ELF-1 (cell line): ENCODE measurements around the gene MAGI1.

Experiments
- DNase-seq: peaks from one replicate; pipeline ENCODE4 v3.0.0-alpha.2; 2016; ENCODE audit warnings: low read depth, low spot score

MAGI1 gene

DNA sequence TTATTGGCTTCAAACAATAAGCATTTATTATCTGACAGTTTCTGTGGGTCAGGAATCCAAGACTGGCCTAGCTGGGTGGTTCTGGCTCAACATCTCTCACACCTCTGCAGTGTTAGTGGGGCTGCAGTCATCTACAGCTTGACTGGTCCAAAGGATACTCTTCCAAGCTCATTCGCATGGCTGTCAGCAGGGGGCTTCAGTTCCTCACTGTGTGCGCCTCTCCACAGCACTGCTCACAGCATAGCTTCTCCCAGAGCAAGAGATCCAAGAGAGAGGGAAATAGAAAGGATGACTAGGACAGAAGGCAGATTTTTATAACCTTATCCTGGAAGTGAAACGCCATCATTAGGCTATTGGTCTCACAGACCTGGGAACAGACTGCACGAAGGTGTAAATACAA lies 64.2 kb downstream of the MAGI1 start:
- peak; percentile 54 for DNase-seq

DNA sequence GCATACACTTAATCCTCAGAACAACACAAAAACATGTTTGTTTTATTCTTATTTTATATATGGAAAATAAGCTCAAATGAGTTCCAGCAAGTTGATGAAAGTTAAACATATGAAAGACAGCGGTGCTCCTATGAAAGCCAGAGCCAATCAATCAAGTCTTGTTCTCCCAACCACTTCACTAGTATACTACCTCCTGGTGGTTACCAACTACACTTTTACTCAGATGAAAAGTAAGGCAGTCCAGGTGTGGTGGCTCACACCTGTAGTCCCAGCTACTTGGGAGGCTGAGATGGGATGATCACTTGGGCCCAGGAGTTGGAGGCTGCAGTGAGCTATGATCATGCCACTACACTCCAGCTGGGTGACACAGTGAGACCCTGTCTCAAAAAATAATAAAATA lies 66.0 kb downstream of the MAGI1 start:
- no peak for DNase-seq

DNA sequence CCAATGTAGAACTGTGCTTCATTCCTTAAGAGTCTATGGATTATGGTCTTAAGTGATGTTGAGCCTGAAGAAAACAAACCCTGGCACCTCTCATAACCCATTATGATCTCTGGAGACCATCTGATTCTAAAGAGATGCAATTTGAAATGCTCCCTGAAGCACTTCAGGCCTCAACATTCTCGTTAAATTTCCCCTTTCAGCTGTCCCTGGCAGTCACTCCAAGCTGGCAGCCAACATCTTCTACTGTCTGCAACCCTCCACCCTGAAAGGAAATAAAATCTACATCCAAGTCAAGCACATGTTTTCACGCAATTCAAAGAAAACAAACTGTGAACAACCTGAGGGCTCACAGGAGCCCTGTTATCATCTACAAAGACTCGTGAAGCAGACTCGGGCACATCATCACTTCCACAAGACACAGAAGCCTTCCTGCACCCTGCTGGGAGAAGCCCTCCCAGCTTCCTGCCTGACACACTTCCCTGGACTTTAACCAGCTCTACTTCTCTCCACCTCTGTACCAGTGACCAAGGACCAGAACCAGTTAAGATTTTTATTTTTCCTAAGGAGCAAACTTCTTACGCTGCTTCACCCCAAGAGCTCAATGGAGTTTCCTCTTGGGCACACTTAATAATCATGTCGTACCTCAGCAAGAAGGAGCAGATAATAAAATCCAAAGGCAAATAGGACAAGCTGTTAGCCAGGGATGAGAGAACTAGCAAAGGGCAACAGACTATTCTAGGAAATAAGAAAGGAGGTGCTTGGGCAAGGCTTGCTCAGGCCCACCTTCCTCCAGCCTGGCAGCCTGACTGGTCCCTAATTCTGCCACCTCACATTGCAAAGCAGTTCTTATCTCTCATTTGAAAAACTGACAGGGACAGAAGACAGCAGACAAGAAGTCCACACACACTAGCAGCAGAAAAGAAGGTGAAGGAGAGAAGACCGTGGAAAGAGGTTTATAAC lies 67.1 kb downstream of the MAGI1 start:
- DNase-seq = peak; percentile 58

DNA sequence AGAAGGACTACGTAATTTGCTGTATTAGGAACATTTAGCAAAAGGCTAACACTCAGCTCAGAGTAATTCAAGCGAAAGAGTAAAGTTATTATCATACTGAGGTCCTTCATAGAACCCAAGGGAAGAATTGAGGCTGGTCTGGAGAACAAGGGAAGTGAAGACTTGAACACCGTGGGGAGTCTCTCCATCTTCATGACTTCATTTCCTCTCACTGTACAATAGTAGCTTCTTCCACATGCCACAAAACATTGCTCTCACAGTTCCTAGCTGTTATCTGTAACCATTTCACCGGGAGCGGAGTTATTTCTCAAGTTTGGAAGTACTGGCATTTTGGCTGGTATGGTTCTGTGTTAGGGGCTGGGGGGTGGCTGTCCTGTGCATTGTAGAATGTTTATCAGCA lies 69.7 kb downstream of the MAGI1 start:
- no peak for DNase-seq

DNA sequence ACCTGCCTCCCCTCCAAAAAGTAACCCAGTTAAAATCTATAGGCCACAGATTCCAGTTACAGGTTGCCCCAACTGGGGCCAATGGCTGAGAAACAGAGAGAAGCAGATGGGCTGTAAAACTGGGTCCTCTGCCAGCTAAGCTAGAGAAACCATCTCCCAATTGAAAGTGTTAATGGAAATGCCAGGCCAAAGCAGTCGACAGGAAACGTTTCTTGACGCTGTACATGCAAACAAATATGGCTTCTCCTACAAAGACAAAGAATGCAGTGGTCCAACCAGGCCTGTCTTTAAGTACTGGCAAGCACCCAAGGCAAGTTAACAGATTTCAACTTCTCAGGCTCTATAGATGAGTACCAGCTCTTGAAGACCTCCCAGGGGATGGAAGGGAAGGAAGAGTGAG lies 71.3 kb downstream of the MAGI1 start:
- DNase-seq = no peak

DNA sequence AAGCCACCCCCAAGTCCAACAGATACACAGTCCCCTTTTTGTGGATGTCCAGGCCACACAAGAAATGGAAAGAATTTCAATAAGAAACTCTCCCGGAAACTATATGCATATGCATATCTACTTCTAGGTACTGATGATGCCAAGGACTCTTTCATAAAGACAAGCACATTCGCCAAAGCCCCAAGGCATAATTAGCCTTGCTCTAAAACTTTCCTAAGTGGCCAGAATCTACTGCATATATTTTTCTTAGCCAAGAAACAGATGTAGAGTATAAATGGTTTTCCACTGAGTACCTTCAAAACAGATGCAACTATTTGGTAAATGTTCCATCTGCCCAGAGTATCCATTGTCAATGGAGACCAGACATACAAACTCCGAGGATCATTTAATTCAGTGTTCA lies 73.9 kb downstream of the MAGI1 start:
- no peak for DNase-seq

DNA sequence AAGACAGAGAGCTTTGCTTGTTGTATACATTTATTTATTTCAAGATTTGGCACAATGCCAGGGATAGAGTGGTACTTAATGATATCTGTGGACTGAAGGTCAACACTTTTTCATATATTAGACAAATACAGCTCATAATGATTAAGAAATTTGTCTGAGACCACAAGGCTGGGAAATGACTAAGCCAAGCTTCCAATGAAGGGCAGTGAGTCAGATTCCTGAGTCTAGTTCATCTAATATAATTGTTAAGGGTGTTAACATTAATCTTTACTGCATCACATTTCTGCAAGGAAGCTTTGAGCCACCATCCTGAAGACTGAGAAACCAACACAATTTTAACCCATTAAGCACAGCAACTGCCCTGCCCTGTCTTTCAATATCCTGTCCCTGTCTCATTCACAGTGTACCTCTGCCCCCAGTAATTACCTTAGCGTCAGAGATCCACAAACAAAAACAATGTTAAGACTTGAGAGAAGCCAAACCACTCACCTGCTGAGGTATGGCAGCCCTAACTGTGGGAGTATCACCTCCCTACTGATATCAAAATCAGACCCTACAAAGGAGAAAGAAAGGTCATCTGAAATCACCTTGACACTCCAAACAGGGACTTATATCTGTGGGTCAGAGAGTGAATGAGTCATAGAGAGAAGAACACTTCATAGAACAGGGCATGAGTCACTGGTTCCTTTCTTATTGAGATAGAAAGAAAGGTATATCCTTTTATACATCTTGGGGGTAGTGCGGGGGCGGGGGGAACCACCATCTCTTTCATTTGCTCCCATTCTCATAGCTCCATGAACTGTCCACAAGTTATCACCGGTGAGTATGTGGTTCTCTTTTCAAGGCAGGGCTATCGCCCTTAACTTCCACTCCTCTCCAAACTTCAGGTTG lies 74.7 kb downstream of the MAGI1 start:
- DNase-seq = no peak

DNA sequence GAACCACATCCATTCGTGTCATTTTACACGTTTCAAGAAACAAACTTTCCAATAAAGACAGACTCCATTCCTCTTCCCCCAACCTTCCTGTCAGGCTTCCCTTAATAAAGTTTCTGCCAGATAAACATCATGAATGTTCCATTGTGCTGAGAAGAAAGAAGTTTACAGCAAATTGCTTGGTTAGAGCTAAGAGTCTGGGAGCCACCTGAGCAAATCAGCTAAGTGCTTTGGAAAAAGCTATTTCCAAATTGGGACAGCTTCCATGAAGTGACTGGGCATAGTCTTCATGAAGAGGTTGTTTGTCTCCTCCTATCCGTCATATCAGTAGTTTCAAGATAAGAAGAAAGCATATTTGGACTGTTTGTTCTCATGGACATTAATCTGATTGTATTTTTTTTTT lies 77.0 kb downstream of the MAGI1 start:
- no peak for DNase-seq

DNA sequence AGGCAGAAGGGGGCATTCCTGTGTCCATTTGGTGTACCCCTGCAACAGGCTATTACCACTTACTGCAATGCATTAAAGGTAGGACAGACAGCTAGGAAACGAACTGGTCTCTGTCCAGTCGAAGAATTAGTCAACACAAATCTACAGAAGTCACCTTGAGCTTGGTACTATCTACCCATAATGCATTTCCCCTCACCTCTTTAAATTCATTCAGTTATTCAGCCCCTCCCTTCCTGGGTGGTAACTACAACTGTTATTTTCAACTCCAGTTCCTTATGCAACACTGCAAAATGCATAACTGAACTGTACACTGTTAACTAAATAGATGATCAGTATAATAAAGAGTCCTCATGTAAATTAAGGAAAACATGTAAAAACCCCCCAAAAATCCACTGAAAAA lies 77.6 kb downstream of the MAGI1 start:
- DNase-seq = no peak

DNA sequence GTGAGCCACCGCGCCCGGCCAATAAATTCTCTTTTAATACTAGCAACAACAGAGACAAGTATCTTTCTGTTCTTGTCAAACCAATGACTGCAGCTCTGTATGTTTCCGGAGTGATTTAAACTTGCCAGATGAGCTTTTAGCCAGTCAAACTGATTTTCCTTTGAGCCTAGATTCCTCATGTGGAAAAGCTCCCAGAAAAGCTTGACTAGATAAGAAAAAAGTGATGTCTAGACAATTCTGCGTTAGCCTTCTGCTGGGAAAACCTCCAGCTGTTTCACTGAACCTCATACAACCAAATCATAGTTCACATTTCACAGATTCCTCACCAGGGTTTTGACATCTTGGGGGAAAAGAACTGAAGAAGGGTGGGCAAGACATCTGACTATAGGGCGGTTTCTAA lies 78.6 kb downstream of the MAGI1 start:
- DNase-seq = no peak

DNA sequence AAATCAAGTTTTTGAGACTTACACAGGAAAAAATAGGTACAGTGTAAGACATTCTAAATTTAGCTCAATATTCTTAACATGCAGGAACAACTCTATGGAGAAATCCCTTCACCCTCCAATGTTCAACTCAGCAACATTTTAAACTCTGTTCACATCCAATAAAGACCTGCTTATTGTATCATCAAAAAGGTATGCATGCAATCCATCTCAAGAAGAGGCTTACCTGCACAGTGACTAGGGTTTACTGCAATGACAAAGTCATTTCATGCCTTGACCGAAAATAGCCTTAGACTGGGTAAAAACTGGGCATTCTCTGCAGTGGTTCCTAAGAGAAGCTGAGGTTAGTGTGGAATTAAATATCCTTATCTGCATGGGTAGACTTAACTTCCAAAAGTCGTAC lies 80.5 kb downstream of the MAGI1 start:
- no peak for DNase-seq

DNA sequence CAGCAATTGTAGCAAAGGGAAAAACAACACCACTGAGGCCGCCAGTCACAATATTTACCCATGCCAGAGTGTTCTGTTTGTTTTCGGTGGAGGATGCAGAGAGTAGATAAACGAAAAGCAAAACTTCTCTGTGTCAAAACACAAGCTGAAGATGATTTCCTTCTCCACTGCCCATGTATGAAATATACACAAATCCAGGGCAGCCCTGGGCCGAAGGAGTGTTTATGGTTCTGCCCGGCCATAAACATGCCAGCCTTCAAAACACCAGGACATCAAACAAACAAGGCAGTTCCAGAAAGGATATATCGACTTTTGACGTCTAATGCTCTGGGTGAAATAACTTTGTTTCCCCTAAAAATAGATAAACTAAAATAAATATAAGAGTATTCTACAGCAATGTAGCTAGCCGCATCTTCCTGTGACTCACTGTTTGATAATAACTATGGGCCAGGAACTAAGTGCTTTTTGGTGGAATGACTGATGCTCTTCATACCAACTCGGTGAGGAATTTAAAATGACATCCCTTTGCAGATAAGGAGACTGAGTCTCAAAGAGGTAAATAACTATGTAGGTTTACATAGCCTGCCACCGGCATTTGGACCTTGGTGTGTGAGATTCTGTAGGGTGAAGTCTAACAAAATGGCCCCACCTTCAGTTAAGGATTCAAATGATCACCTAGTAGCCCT lies 82.8 kb downstream of the MAGI1 start:
- no peak for DNase-seq

DNA sequence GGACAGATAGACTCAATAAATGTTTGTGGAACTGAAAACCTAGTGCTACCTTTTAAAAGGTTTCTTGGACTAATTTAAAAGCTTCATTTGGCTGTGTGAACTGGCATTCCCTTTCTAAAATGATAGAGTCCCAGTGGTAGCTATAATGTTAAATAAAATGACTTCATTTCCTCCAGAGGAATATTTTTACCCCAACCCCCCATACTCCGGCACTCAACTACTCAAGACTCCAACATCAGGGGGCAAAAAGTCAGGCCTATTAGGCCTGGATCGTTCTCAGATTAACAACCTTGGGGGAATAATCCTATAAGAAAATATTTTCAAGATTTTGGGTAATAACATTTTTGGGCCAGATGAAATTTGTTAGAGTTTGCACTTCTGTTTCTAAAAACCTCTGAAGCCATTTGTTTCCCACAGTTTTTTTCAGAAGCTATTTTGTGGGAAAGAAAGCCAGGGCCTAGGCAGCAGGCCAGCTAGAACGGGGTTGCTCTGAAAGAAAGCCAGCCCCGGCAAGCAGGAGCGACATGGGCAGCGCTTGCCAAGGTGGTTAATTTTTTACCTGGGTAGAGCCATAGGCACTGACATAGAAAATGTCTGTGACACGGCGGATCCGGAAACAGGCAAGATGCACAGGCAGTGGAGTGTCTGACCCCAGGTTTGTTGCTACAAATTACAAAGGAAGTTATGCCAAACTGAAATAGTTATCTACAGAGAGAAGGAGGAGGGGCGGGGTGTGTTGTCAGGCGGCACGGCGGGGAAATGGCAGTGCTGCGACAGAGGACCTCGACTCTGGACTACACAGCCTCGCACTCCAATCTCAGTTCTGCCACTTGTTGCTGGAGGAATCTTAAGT lies 84.6 kb downstream of the MAGI1 start:
- no peak for DNase-seq

DNA sequence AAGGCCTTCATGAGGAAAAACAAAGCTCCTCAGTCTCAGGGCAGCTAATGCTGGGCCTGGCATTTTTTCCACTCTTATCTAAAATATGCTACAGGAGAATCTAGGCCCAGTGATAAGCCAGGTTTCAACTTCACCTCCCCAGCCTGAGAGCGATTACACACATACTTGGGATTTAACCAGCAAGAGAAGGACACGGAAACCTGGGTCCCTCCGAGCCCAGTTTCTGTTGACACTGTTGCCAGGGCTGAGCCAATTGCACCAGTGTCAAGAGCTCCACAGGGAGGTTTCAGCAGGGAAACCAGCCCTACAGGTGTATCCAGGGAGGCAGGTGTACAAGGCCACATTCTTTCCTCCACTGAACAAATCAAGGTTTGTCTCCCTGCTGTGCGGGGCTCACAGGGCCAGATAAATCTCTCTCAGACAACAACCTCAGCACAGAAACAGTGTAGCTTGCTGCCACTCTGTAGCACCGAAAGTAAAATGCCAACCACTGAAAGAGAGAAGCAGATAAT lies 85.4 kb downstream of the MAGI1 start:
- DNase-seq = peak; percentile 89

DNA sequence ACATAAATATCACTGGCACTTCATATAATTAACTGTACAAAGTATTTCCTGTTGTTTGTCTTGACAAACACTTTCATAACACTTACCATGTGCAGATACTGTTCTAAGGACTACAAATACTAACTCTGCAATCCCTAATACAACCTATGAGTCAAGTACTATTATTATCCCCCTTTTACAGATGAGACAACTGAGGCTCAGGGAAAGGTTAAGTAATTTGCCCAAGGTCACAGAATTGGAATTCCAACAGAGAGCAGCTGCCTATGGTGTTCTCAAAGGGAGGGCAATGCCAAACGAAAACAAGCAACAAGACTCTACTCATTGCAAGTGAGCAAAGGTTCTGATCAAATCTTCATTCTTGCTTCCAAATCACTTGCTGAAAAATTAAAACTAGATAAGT lies 85.9 kb downstream of the MAGI1 start:
- no peak for DNase-seq

DNA sequence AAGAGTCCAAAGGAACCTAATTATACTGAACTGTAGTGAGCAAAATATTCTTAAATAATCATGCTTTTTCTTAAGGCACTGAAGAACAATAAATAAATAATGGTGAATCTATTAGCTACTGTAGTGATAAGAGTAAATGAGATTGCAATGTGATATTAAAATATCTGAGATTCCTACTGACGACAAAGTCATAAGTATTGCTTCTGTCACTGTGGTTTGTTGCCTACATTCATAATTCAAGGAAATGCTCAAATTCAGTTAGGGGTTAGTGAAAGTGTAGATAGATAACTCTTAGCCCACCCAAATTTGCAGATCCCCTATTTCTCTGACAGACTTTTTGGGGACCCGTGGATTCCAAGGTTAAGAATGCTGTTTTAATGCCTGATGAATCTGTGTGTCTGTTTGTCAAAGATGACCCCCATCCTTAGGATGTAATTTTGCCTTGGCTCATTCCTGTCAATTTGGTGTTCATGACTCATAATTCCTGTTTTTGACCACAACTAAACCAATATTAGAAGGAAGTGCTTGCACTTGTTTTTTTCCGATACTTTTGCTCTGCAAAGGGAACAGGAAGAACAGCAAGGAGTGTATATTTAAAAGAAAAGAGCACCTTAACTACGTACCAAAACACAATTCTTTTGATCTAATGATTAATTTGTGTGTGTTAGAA lies 86.7 kb downstream of the MAGI1 start:
- DNase-seq = no peak

DNA sequence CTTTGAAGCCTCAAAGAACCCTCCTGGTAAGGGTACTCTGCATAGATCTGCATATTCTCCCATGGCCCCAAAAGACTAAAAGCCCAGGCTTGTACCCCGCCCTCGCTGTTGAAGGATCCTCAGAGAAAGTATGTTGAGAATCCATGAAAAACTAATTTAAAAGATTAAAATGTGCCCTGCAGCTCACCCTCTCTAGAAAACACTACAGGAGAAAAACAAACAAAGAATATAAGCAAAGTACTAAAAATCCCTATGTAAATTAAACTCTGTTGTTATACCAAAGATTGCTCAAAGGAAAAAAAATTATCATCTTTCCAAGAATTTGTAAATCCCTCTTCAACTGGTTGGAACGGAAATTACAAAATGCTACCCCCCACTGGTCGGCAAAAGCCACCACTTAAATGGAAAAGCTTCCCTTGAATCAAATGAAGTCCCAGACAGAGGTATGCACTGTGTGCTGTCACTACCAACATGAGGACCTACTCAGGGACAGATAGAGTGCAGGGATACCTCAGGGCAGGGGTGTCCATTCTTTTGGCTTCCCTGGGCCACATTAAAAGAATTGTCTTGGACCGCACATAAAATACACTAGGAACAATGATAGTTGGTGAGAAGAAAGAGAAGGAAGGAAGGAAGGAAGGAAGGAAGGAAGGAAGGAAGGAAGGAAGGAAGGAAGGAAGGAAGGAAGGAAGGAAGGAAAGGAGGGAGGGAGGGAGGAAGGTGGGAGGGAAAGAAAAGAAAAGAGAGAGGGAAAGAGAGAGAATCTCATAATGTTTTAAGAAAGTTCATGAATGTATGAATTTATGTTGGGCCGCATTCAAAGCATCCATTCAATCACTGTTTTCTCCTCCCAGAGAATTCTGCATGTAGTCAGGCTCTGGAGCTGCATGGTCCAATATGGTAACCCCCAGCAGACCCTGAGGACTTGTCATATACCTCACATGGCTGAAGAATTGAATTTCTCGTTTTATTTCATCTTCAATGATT lies 88.1 kb downstream of the MAGI1 start:
- DNase-seq = peak; percentile 50

DNA sequence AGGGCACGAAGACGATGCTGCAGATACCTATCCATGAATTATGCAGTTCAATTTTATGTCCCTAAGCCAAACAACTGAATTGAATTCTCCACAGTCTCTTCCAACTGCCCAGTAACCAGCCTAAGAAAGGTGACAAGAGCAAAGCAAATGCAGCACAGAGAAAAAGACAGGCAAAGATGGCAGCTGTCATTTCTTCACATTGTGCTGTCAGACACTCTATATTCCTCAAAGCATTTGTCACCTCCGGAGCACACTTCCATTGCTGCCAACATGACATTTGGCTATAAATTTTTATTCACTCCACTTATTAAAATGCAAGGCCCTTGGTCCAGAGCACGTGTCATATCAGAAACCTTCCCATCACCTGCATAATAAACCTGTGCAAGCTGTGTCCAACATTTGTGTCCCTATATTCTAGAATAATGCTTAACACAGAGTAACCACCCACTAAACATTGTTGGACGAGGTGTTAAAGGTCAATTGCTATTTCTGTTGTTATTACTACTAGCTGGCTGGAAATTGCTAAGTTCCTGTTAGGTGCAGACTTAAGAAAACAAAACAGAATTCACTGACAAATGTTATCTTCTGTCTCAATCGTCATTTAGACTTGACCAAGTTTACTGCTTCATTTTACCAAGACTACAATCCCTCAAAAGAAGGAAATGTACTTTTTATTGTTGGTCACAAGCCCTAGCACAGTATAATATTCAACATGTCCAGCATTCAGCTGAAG lies 89.7 kb downstream of the MAGI1 start:
- DNase-seq = no peak
